Measurements from ENCODE around the gene GP5. TPM values are rescaled to one million over a fixed set of nuclear protein-coding genes. Genes with fewer than 3 reads are reported as not detected.

Gene GP5
- total and polyA plus RNA-seq, 4 donors: 0.03 to 3.3 (median 0.16) TPM

DNA sequence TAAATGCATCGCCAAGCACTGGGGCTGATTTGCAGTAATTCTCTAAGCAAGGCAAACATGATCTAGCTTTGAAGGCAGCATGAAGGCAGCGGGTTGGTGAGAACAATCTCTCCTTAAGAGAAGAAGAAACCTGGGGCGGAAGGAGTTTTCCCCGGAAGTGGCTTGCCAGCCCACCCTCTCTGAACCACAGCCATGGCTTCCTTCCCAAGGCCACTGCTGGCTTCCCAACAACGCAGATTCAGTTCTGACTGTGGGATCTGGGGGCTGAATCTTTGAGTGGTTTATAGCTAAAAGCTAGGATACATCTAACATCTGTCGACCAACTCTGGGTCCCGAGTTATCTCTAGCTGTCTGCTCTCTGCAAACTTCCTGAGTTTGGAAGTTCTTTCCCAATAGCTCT lies 43.7 kb downstream of the GP5 start:
- Histone ChIP-seq H3K9ac (ENCODE audit: low read depth in 1 of 2, low read length in 2 of 2) (no peak overlapping the region), H3K9me3 (ENCODE audit: control insufficient read depth in 4 of 4, low read length in 3 of 4) (no peaks in the 10 kb centered on the region), H3K36me3 (ENCODE audit: control insufficient read depth in 4 of 4, insufficient read depth in 3 of 4, low read depth in 1 of 4, low read length in 3 of 4) (no peaks in the 10 kb centered on the region), H3K4me1 (ENCODE audit: control insufficient read depth in 4 of 4, insufficient read depth in 4 of 4, low read length in 3 of 4) (peaks cover 0 to 8% (median 4%) of the 10 kb centered on the region in 4 donors), H3K4me3 (ENCODE audit: low read depth in 1 of 3, low read length in 3 of 3) (no peak overlapping the region), H3K27ac (ENCODE audit: low read depth in 1 of 2, low read length in 2 of 2) (no peak overlapping the region), H3K27me3 (ENCODE audit: control insufficient read depth in 4 of 4, insufficient read depth in 4 of 4, low read length in 3 of 4) (no peaks in the 10 kb centered on the region)
- no peak for DNase-seq (ENCODE audit: low spot score)
- WGBS: 80% methylated on average over 7 of the region's 7 CpGs
- TF ChIP-seq FOXA1 (IDR thresholded peaks at IDR 0.05) (no peak), NR2F2 (IDR thresholded peaks at IDR 0.05) (no peak), YY1 (IDR thresholded peaks at IDR 0.05) (no peak), RXRA (IDR thresholded peaks at IDR 0.05) (no peak), RAD21 (IDR thresholded peaks at IDR 0.05) (no peak), FOXA2 (IDR thresholded peaks at IDR 0.05) (no peak), HNF4A (conservative IDR thresholded peaks at IDR 0.05) (no peak), SP1 (IDR thresholded peaks at IDR 0.05) (no peak), HNF4G (IDR thresholded peaks at IDR 0.05) (no peak), TAF1 (conservative IDR thresholded peaks at IDR 0.05) (no peak), GABPA (IDR thresholded peaks at IDR 0.05 in 1 of 2, conservative IDR thresholded peaks at IDR 0.05 in 1 of 2) (no peak)
- TF ChIP-seq, protein P1, sequence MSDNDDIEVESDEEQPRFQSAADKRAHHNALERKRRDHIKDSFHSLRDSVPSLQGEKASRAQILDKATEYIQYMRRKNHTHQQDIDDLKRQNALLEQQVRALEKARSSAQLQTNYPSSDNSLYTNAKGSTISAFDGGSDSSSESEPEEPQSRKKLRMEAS (IDR thresholded peaks at IDR 0.05): no peak
- TF ChIP-seq, protein P2, sequence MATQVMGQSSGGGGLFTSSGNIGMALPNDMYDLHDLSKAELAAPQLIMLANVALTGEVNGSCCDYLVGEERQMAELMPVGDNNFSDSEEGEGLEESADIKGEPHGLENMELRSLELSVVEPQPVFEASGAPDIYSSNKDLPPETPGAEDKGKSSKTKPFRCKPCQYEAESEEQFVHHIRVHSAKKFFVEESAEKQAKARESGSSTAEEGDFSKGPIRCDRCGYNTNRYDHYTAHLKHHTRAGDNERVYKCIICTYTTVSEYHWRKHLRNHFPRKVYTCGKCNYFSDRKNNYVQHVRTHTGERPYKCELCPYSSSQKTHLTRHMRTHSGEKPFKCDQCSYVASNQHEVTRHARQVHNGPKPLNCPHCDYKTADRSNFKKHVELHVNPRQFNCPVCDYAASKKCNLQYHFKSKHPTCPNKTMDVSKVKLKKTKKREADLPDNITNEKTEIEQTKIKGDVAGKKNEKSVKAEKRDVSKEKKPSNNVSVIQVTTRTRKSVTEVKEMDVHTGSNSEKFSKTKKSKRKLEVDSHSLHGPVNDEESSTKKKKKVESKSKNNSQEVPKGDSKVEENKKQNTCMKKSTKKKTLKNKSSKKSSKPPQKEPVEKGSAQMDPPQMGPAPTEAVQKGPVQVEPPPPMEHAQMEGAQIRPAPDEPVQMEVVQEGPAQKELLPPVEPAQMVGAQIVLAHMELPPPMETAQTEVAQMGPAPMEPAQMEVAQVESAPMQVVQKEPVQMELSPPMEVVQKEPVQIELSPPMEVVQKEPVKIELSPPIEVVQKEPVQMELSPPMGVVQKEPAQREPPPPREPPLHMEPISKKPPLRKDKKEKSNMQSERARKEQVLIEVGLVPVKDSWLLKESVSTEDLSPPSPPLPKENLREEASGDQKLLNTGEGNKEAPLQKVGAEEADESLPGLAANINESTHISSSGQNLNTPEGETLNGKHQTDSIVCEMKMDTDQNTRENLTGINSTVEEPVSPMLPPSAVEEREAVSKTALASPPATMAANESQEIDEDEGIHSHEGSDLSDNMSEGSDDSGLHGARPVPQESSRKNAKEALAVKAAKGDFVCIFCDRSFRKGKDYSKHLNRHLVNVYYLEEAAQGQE (IDR thresholded peaks at IDR 0.05): no peak
- TF ChIP-seq, protein P3, sequence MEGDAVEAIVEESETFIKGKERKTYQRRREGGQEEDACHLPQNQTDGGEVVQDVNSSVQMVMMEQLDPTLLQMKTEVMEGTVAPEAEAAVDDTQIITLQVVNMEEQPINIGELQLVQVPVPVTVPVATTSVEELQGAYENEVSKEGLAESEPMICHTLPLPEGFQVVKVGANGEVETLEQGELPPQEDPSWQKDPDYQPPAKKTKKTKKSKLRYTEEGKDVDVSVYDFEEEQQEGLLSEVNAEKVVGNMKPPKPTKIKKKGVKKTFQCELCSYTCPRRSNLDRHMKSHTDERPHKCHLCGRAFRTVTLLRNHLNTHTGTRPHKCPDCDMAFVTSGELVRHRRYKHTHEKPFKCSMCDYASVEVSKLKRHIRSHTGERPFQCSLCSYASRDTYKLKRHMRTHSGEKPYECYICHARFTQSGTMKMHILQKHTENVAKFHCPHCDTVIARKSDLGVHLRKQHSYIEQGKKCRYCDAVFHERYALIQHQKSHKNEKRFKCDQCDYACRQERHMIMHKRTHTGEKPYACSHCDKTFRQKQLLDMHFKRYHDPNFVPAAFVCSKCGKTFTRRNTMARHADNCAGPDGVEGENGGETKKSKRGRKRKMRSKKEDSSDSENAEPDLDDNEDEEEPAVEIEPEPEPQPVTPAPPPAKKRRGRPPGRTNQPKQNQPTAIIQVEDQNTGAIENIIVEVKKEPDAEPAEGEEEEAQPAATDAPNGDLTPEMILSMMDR (IDR thresholded peaks at IDR 0.05; ENCODE audit: low read depth, low read length, missing input control): no peak

DNA sequence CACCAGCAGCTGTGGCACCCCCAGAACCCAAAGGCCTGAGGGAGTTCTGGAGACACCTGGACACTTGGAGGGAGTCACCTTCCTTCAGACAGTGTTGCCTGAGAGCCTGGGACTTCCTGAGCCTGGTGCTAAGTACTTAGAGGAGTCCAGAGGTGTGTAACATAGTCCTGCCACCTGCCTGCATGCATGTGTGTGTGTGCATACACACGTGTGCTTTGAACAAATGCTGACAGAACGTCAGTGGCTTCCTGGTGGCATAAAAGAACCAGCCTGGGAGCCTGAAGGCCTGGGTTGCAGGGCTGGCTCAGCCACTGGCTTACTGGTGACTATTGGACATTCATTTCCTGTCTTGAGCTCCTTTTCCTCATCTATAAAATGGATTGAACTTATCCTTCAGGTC lies 44.8 kb downstream of the GP5 start:
- peaks cover 0 to 2% (median 0%) of the 10 kb centered on the region in 4 donors for H3K36me3 ChIP-seq (ENCODE audit: control insufficient read depth in 4 of 4, insufficient read depth in 3 of 4, low read depth in 1 of 4, low read length in 3 of 4)
- H3K4me1 ChIP-seq (ENCODE audit: control insufficient read depth in 4 of 4, insufficient read depth in 4 of 4, low read length in 3 of 4): peaks cover 0 to 11% (median 4%) of the 10 kb centered on the region in 4 donors
- no peak overlapping the region for H3K9ac ChIP-seq (ENCODE audit: low read depth in 1 of 2, low read length in 2 of 2)
- 82% methylated on average over 2 of the region's 2 CpGs for WGBS
- no peak overlapping the region for H3K27ac ChIP-seq (ENCODE audit: low read depth in 1 of 2, low read length in 2 of 2)
- no peak for DNase-seq (ENCODE audit: low spot score)
- no peaks in the 10 kb centered on the region for H3K9me3 ChIP-seq (ENCODE audit: control insufficient read depth in 4 of 4, low read length in 3 of 4)
- no peak overlapping the region for H3K4me3 ChIP-seq (ENCODE audit: low read depth in 1 of 3, low read length in 3 of 3)
- no peaks in the 10 kb centered on the region for H3K27me3 ChIP-seq (ENCODE audit: control insufficient read depth in 4 of 4, insufficient read depth in 4 of 4, low read length in 3 of 4)
- TF ChIP-seq, protein P2 (IDR thresholded peaks at IDR 0.05): no peak
- no peak for TF ChIP-seq RAD21 (IDR thresholded peaks at IDR 0.05)
- TF ChIP-seq, protein P4, sequence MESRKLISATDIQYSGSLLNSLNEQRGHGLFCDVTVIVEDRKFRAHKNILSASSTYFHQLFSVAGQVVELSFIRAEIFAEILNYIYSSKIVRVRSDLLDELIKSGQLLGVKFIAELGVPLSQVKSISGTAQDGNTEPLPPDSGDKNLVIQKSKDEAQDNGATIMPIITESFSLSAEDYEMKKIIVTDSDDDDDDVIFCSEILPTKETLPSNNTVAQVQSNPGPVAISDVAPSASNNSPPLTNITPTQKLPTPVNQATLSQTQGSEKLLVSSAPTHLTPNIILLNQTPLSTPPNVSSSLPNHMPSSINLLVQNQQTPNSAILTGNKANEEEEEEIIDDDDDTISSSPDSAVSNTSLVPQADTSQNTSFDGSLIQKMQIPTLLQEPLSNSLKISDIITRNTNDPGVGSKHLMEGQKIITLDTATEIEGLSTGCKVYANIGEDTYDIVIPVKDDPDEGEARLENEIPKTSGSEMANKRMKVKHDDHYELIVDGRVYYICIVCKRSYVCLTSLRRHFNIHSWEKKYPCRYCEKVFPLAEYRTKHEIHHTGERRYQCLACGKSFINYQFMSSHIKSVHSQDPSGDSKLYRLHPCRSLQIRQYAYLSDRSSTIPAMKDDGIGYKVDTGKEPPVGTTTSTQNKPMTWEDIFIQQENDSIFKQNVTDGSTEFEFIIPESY (IDR thresholded peaks at IDR 0.05): no peak
- no peak for TF ChIP-seq EGR1 (IDR thresholded peaks at IDR 0.05; ENCODE audit: low read depth in 2 of 2)
- TF ChIP-seq SP1 (IDR thresholded peaks at IDR 0.05): no peak
- TF ChIP-seq HNF4G (IDR thresholded peaks at IDR 0.05): no peak
- TF ChIP-seq YY1 (IDR thresholded peaks at IDR 0.05): no peak
- TF ChIP-seq, protein P3 (IDR thresholded peaks at IDR 0.05; ENCODE audit: low read depth, low read length, missing input control): no peak
- TF ChIP-seq NR2F2 (IDR thresholded peaks at IDR 0.05): no peak
- TF ChIP-seq FOXA1 (IDR thresholded peaks at IDR 0.05): no peak
- TF ChIP-seq RXRA (IDR thresholded peaks at IDR 0.05): no peak
- no peak for TF ChIP-seq JUND (IDR thresholded peaks at IDR 0.05)
- TF ChIP-seq GABPA (IDR thresholded peaks at IDR 0.05 in 1 of 2, conservative IDR thresholded peaks at IDR 0.05 in 1 of 2): no peak
- TF ChIP-seq, protein P5, sequence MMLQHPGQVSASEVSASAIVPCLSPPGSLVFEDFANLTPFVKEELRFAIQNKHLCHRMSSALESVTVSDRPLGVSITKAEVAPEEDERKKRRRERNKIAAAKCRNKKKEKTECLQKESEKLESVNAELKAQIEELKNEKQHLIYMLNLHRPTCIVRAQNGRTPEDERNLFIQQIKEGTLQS (IDR thresholded peaks at IDR 0.05): no peak
- no peak for TF ChIP-seq TAF1 (conservative IDR thresholded peaks at IDR 0.05)

Measured in liver (tissue), 9 donors.